GM18505 (cell line): Measurements from ENCODE around the gene STK10.
A peak's percentile ranks its signal among the peaks of the same experiment; 100 is the strongest.
"Not testable (repeated sequence)": the region's sequence is repeated elsewhere in the genome, so short reads cannot be mapped to it uniquely, and the experiment has no call there.

Experiments used
- ATAC-seq: cut with Tn5 transposase; IDR thresholded peaks from one replicate; pipeline ENCODE4 v1.9.1; 2021; ENCODE audit not compliant: unreplicated experiment
- POLR2A ChIP-seq: IDR thresholded peaks from 4 replicates; pipeline ENCODE4 v1.6.1; 2011; ENCODE audit warnings: borderline replicate concordance; ENCODE audit not compliant: insufficient read depth, insufficient read length; ENCODE audit errors: extremely low read depth

The STK10 gene

GRCh38 chr5:172042183-172042582 is 145.8 kb downstream of the STK10 start:
- ATAC-seq, result no peak
- no peak for TF ChIP-seq POLR2A

- no peak for TF ChIP-seq POLR2A
- no peak for ATAC-seq
Measured at GRCh38 chr5:172038167-172038566, 149.9 kb downstream of the STK10 start.

GRCh38 chr5:172035049-172035448 is 153.0 kb downstream of the STK10 start:
- peak; percentile 48 for ATAC-seq
- no peak for TF ChIP-seq POLR2A

- no peak for TF ChIP-seq POLR2A
Measured at GRCh38 chr5:172031894-172032461, 156.0 kb downstream of the STK10 start.

GRCh38 chr5:172029876-172030275 is 158.1 kb downstream of the STK10 start:
- ATAC-seq, result no peak
- TF ChIP-seq POLR2A, result no peak

More at GRCh38 chr5:172031894-172032461, 156.0 kb downstream of the STK10 start:
- ATAC-seq, result no peak

- TF ChIP-seq POLR2A, result no peak
- no peak for ATAC-seq
Measured at GRCh38 chr5:172028167-172028566, 159.9 kb downstream of the STK10 start.

- not testable (repeated sequence) for ATAC-seq
Measured at GRCh38 chr5:172020110-172020786, 167.8 kb downstream of the STK10 start.

GRCh38 chr5:172015346-172015745 is 172.7 kb downstream of the STK10 start:
- ATAC-seq, result no peak
- TF ChIP-seq POLR2A, result no peak

- ATAC-seq, result no peak
- no peak for TF ChIP-seq POLR2A
Measured at GRCh38 chr5:172010278-172010677, 177.7 kb downstream of the STK10 start.

- ATAC-seq, result no peak
Measured at GRCh38 chr5:172009536-172010270, 178.3 kb downstream of the STK10 start.

GRCh38 chr5:172008689-172009141 is 179.3 kb downstream of the STK10 start:
- ATAC-seq, result no peak
- no peak for TF ChIP-seq POLR2A

More at GRCh38 chr5:172009536-172010270, 178.3 kb downstream of the STK10 start:
- TF ChIP-seq POLR2A, result no peak

GRCh38 chr5:172008111-172008455 is 179.9 kb downstream of the STK10 start:
- no peak for TF ChIP-seq POLR2A
- no peak for ATAC-seq

GRCh38 chr5:172007175-172008110 is 180.6 kb downstream of the STK10 start:
- peak; percentile 0 for ATAC-seq
- no peak for TF ChIP-seq POLR2A
